GM21576 (cell line): ENCODE results near the gene PHIP.
"Not testable (repeated sequence)": the region's sequence is repeated elsewhere in the genome, so short reads cannot be mapped to it uniquely, and the experiment has no call there.

Source experiments
- ATAC-seq: cut with Tn5 transposase; IDR thresholded peaks from one replicate; pipeline ENCODE4 v1.9.1; 2021; ENCODE audit warnings: mild to moderate bottlenecking, moderate library complexity; ENCODE audit not compliant: unreplicated experiment

PHIP gene

GRCh38 chr6:78942446-78942845, 135.6 kb downstream of the PHIP start:
- no peak for ATAC-seq

DNA sequence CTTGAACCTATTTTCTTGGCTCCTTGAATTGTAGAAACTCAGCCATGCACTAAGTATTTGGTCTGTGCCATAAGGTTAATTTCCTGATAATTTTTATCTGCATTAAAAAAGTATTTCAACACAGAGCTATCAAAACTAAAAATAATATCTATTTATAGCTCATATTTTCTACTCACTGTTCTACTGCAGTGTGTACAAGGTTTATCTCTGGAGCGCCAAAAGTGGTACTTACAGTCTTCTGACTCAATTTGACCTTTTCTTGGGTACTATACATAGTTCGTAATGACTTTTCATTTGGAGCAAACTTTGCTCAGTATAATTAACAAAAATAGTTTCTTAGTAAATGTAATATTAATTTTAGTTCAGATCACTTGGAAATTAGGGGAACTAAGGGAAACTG, 141.5 kb downstream of the PHIP start:
- no peak for ATAC-seq

- ATAC-seq, result no peak
These were observed 142.5 kb downstream of the PHIP start for GRCh38 chr6:78935553-78935952.

DNA sequence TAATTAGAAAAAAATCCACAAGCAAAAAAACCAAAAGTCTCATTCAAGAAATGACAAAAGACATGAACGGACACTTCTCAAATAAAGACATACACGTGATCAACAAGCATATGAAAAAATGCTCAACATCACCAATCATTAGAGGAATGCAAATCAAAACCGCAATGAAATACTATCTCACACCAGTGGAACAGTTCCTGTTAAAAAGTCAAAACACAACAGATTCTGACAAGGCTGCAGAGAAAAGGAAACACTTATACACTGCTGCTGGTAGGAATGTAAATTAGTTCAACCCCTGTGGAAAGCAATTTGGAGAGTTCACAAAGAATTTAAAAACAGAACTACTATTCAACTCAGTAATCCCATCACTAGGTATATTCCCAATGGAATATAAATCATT, 152.7 kb downstream of the PHIP start:
- no peak for ATAC-seq

- ATAC-seq, result not testable (repeated sequence)
These were observed 156.9 kb downstream of the PHIP start for GRCh38 chr6:78921168-78921567.

DNA sequence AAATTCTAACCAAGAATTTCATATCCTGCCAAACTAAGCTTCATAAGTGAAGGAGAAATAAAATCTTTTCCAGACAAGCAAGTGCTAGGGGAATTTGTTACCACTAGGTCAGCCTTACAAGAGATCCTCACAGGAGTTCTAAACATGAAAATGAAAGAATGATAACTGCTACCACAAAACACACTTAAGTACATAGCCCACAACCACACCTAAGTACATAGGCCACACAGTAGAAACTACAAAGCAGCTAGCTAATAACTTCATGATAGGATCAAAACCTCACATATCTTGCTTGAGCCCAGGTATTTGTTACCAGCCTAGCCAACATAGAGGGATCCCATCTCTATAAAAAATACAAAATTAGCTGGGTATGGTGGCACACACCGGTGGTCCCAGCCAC, 160.3 kb downstream of the PHIP start:
- no peak for ATAC-seq

DNA sequence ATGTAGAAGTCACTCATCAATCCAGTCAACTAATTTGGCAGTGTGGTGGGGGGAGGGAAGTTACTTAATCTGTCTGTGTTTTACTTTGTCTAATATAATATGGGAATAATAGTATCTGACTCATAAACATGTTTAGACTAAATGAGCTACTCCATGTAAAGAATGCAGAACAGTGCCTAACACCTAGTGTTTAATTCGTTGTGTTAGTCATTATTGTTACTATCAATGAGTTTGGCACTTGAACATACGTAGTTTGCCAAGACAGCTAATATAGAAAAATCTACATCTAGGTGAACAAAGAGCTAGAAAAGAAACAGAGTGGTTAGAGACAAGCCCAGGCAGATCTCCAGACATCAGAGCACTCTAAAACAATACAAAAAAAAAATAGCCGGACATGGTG, 161.6 kb downstream of the PHIP start:
- ATAC-seq, result no peak

- no peak for ATAC-seq
These were observed 166.7 kb downstream of the PHIP start for GRCh38 chr6:78911218-78911940.

- ATAC-seq, result peak; percentile 52
These were observed 167.4 kb downstream of the PHIP start for GRCh38 chr6:78910591-78911171.

- ATAC-seq, result no peak
These were observed 168.0 kb downstream of the PHIP start for GRCh38 chr6:78910010-78910409.

- ATAC-seq, result peak; percentile 52
These were observed 168.7 kb downstream of the PHIP start for GRCh38 chr6:78909391-78909790.

DNA sequence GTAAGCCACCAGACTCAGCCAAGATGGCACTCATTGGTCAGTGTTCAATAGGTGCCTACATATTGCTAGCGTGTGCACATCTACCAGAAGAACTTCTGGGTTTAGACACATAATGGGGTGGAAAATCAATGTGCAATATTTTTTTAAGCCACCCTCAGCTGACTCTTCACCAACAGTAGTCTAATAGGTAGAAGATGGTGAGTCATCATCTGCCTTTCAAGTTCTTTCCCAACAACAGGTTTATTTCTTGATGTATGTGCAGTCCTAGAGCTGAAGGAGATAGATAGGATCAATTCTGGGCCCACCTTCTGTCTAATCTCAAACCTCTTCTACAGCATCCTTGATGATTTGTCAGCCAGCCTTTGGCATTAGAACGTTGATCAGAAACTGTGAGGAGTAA, 169.4 kb downstream of the PHIP start:
- no peak for ATAC-seq

GRCh38 chr6:78896227-78896626, 181.8 kb downstream of the PHIP start:
- ATAC-seq, result no peak

DNA sequence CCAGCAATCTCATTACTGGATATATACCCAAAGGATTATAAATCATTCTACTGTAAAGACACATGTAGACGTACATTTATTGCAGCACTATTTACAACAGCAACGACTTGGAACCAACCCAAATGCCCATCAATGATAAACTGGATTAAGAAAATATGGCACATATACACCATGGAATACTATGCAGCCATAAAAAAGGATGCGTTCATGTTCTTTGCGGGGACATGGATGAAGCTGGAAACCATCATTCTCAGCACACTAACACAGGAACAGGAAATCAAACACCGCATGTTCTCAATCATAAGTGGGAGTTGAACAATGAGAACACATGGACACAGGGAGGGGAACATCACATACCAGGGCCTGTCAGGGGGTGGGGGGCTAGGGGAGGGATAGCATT, 188.2 kb downstream of the PHIP start:
- ATAC-seq, result not testable (repeated sequence)
